Stimulated activated CD8-positive, alpha-beta memory T cell treated with anti-CD3 and anti-CD28 coated beads, Interleukin-15, amount 100 ng/mL, for 4 hours (primary cell): ENCODE data around the gene TMC2.
"Not testable (repeated sequence)": the region's sequence is repeated elsewhere in the genome, so short reads cannot be mapped to it uniquely, and the experiment has no call there.

Experiments used
- DNase-seq, 2 donors: peaks; one replicate each; pipeline ENCODE4 v3.0.0-alpha.2; 2020; ENCODE audit warnings: low read depth in 2 of 2

Gene TMC2

GRCh38 chr20:2663364-2663886, 127.1 kb downstream of the TMC2 start:
- no peak for DNase-seq

- DNase-seq = peak; percentile 80 to 86
These were observed 127.7 kb downstream of the TMC2 start, which contains the start of gene IDH3B for GRCh38 chr20:2663887-2664719. Gene IDH3B (minus strand): TSS chr20:2664216. CDS start chr20:2664188, 28 bp downstream.

- DNase-seq = no peak
These were observed 135.6 kb downstream of the TMC2 start for GRCh38 chr20:2671977-2672376.

GRCh38 chr20:2672446-2672845, 136.1 kb downstream of the TMC2 start:
- DNase-seq = no peak

GRCh38 chr20:2673453-2673852, 137.1 kb downstream of the TMC2 start:
- DNase-seq = no peak

GRCh38 chr20:2680046-2680445, 143.7 kb downstream of the TMC2 start:
- DNase-seq = no peak

- not testable (repeated sequence) for DNase-seq
These were observed 145.7 kb downstream of the TMC2 start for GRCh38 chr20:2682040-2682439.

- DNase-seq = not testable (repeated sequence)
These were observed 148.4 kb downstream of the TMC2 start for GRCh38 chr20:2684817-2685216.

GRCh38 chr20:2687514-2687913, 151.1 kb downstream of the TMC2 start:
- DNase-seq = no peak

- DNase-seq = peak; percentile 50 to 61
These were observed 151.7 kb downstream of the TMC2 start for GRCh38 chr20:2688041-2688591.

- no peak for DNase-seq
These were observed 153.8 kb downstream of the TMC2 start for GRCh38 chr20:2690213-2690612.

GRCh38 chr20:2690718-2691117, 154.3 kb downstream of the TMC2 start:
- no peak for DNase-seq

GRCh38 chr20:2691127-2691526, 154.8 kb downstream of the TMC2 start:
- DNase-seq = no peak
